DMS 273 (cell line): ENCODE data around the gene HMCN2.
A peak's percentile ranks its signal among the peaks of the same experiment; 100 is the strongest.

Experiments used
- DNase-seq: peaks from one replicate; lab custom pipeline; 2025; ENCODE audit not compliant: unreplicated experiment; lab: John Stamatoyannopoulos, UW

Gene HMCN2

DNA sequence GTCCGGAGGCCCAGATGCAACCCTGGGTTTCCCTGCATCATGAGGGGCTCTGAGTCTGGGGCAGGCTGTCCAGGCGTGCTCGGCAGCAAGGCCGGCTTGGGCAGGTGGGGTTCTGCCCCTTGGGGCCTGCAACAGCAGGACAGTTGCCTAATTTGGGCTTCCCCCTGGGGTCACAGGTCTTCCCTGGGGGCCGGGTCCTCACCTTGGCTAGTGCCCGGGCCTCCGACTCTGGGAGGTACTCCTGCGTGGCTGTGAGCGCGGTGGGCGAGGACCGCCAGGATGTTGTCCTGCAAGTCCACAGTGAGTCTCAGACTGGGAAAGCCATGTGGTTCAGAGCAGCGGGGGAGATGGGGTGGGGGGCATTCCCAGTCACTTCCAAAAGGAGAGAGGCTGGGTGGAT, 97.1 kb downstream of the HMCN2 start:
- DNase-seq = no peak

- DNase-seq = no peak
These were observed 98.3 kb downstream of the HMCN2 start for GRCh38 chr9:130363755-130364404.

DNA sequence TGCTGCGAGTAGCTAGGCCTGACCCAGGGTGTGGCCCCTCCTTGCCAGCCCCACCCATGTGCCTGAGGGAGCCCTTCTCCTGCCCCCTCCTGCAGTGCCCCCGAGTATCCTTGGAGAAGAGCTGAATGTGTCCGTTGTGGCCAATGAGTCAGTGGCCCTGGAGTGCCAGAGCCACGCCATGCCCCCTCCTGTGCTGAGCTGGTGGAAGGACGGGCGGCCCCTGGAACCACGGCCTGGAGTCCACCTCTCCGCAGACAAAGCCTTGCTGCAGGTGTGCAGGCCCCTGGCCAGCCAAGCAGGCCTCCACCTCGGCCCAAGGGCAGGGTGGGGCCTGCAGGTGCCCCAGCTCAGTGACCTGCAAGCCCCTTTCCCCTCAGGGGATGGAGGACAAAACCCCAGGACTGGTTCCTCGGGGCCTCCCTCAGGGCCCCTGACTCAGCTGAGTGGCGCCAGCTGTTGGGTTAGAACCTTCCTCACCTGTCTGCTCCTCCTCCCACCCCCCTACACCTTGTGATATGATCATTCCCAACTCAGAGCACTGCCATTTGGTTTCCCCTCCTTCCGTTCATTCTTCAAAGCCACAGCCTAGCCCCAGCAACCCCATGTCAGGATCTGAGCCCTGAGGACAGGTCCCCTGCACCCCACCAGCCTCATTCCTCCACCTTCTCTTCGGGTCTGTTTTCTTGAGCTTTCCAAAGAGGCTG, 99.2 kb downstream of the HMCN2 start:
- DNase-seq = no peak

DNA sequence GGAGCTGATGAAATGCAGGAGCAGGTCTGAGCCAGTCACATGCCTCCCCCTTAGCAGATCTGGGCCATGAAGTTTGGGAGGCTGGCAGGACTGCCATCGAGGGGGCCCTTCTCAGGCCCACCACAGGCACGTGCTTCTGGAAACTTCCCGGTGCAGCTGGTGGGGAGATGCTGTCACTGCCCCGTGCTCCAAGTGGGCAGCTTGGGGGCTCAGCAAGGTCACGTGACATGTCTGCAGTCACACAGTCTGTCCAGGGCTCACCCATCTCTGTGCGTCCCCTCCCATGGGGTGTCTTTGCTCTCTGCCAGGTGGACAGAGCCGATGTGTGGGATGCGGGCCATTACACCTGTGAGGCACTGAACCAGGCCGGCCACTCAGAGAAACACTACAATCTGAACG, 99.8 kb downstream of the HMCN2 start:
- no peak for DNase-seq

DNA sequence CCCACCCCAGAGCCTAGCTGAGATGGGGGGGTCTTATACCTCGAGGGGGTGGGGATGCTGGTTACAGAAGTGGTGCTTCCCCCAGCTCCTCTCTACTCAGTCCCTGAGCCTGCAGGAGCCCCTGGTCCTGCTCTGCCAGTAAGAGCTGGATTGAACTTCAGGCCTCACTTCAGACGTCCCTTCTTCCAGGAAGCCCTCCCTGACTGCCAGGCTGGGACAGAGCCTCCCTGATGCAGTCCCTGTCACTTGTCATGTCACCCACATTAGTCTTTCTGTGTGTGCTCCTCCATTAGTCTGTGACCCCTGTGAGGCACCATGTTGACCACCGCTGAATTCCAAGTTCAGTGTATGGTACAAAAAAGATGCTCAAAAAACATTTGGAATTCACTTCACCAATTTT, 100.5 kb downstream of the HMCN2 start:
- DNase-seq = no peak

GRCh38 chr9:130366888-130367550, 101.5 kb downstream of the HMCN2 start:
- DNase-seq = no peak

DNA sequence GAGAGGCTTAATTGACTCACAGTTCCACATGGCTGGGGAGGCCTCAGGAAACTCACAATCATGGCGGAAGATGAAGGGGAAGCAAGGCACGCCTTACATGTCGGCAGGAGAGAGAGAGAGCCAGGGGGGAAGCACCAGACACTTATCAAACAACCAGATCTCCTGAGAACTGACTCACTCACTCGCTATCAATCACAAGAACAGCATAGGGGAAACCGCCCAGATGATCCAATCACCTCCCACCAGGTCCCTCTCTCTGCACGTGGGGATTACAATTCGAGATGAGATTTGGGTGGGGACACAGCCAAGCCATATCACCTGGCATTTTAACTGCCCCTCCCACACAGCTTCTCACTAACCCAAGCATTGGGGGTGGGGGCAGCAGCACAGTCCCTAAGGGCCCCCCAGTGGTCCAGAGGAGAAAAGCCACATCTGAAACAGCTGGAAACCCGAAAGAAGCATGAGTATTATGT, 103.1 kb downstream of the HMCN2 start:
- peak; percentile 35 for DNase-seq

DNA sequence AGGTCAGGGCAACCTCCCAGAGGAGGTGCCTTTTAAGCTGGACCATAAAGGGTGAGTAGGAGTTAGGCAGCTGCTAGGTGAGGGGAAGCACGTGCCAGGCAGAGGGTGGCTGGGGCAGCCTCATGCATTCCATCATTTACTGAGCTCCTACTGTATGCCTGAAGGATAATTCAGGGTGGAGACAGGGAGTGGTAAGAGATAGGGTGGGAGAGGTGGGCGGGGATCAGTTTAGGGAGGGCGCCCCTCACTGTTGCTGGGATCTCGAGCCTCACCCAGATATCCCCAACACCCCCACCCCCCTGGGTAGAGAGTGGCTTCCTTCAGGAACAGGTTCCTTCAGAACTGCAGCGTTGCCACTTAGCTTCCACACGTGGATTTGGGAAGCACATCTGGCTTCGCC, 104.7 kb downstream of the HMCN2 start:
- DNase-seq = no peak

- no peak for DNase-seq
These were observed 105.8 kb downstream of the HMCN2 start for GRCh38 chr9:130371196-130371966.

GRCh38 chr9:130372057-130372456, 106.5 kb downstream of the HMCN2 start:
- DNase-seq = no peak

DNA sequence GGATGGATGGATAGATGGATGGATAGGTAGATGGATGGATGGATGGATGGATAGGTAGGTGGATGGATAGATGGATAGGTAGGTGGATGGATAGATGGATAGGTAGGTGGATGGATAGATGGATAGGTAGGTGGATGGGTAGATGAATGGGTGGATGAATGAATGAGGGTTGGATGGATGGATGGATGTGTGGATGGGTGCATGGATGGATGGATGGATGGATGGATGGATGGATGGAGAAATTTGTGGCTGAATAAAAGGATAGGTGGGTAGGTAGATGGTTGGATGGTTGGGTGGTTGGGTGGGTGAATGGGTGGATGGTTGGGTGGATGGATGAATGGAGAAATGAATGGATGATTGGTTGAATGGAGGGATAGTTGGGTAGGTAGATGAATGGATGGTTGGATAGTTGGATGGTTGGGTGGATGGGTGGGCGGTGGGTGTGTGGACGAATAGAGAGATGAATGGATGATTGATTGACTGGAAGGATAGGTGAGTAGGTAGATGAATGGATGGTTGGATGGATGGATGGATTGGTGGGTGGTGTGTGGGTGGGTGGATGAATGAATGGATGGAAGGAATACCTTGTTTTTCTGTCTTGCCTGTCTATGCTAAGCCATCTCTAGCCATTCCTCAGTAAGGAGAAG, 108.2 kb downstream of the HMCN2 start:
- no peak for DNase-seq

GRCh38 chr9:130377612-130378011, 112.1 kb downstream of the HMCN2 start:
- DNase-seq = no peak

DNA sequence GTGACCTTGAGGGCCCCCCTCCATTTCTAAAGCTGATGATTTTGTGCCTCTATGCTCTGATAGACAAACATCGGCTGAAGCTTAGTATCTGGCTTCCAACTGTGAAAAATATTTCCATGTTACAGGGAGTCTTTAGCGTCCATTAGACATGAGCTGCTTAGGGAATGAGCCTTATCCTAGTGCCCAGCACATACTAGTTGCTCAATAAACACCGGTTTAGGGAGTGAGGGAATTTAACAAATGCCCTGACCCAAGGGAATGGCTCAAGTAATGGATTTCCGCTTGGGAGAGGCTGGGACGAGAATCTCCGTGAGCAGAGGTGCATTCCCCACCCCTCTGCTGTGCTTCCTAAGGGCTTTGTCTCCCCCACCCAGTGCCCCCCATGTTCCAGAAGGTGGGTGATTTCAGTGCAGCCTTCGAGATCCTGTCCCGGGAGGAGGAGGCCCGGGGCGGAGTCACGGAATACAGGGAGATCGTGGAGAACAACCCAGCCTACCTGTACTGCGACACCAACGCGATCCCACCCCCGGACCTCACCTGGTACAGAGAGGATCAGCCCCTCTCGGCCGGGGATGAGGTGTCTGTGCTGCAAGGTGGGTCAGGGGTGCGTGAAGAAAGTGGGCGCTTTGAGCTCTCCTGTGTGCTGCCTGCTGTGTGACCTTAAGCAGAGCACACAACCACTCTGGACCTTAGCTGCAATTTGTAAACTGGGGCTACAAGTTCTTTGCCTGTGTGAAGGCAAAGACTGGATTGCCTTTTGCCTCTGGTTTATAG, 113.5 kb downstream of the HMCN2 start:
- no peak for DNase-seq

GRCh38 chr9:130379649-130379970, 114.0 kb downstream of the HMCN2 start:
- DNase-seq = no peak

- DNase-seq = no peak
These were observed 115.4 kb downstream of the HMCN2 start for GRCh38 chr9:130380920-130381469.

- DNase-seq = no peak
These were observed 116.1 kb downstream of the HMCN2 start for GRCh38 chr9:130381660-130382059.

- no peak for DNase-seq
These were observed 116.5 kb downstream of the HMCN2 start for GRCh38 chr9:130382096-130382495.

- no peak for DNase-seq
These were observed 117.2 kb downstream of the HMCN2 start for GRCh38 chr9:130382636-130383349.

DNA sequence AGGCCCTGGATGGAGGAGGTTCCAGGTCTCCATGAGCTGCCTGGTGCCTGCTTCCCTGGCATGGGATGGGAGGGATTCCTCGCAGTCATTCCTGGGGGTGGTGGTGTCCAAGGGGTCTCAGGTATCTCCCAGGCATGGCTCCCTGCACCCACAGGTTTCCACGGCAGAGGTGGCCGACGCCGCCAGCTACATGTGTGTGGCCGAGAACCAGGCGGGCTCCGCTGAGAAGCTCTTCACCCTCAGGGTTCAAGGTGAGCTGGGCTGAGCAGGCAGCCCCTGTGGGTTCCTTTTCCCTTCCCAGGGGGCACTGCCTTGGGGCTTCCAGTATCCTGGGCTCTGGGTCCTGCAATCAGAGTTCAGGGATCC, 117.8 kb downstream of the HMCN2 start:
- no peak for DNase-seq
